Measurements from ENCODE around the gene DHX30. TPM values are rescaled to one million over a fixed set of nuclear protein-coding genes. Genes with fewer than 3 reads are reported as not detected.

DHX30 gene
- total RNA-seq, 1 experiment from 2014 or later = 65.1 TPM

DNA sequence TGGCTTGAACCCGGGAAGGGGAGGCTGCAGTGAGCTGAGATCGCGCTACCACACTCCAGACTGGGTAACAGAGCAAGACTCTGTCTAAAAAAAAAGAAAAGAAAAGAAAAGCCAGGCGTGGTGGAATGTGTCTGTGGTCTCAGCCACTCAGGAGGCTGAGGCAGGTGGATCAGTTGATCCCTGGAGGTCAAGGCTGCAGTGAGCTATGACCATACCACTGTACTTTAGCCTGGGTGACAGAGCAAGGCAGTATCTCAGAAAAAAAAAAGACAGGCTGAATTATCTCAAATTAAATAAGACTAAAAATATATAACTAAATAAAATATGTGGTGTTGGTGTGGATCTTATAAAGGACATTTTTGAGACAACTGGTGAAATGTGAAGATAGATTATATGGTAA lies 41.9 kb upstream of the DHX30 start:
- no peaks in the 10 kb centered on the region for H3K36me3 ChIP-seq (ENCODE audit: control insufficient read depth, insufficient read depth, low read length)
- ChIA-PET CTCF (no interaction called here), POLR2A (no interaction called here)
- no peak overlapping the region for H3K27ac ChIP-seq (ENCODE audit: low read length)
- no peaks in the 10 kb centered on the region for H3K4me1 ChIP-seq (ENCODE audit: control insufficient read depth, insufficient read depth, low read length)
- ATAC-seq (no peak), DNase-seq (ENCODE audit: low read depth, low spot score) (no peak)
- H3K4me3 ChIP-seq (ENCODE audit: low read depth in 2 of 2, low read length in 2 of 2) = no peak overlapping the region
- H3K9me3 ChIP-seq (ENCODE audit: control insufficient read depth, insufficient read depth, low read depth, low read length) = no peaks in the 10 kb centered on the region
- H3K27me3 ChIP-seq (ENCODE audit: control insufficient read depth, insufficient read depth, low read length) = no peaks in the 10 kb centered on the region
- intact Hi-C loops (cut with micrococcal nuclease; ENCODE audit: unreplicated experiment) = no loop called here
- no TSS peak for BruUV-seq (replicated peaks)
- in situ Hi-C loops (cut with HindIII; ENCODE audit: low pct_unique_long_range_greater_than_20kb, low sequenced_read_pairs) = no loop called here
- TF ChIP-seq SIN3A (IDR thresholded peaks at IDR 0.05; ENCODE audit: borderline replicate concordance, insufficient read depth, low read depth, low read length) = no peak
- TF ChIP-seq, protein P1, sequence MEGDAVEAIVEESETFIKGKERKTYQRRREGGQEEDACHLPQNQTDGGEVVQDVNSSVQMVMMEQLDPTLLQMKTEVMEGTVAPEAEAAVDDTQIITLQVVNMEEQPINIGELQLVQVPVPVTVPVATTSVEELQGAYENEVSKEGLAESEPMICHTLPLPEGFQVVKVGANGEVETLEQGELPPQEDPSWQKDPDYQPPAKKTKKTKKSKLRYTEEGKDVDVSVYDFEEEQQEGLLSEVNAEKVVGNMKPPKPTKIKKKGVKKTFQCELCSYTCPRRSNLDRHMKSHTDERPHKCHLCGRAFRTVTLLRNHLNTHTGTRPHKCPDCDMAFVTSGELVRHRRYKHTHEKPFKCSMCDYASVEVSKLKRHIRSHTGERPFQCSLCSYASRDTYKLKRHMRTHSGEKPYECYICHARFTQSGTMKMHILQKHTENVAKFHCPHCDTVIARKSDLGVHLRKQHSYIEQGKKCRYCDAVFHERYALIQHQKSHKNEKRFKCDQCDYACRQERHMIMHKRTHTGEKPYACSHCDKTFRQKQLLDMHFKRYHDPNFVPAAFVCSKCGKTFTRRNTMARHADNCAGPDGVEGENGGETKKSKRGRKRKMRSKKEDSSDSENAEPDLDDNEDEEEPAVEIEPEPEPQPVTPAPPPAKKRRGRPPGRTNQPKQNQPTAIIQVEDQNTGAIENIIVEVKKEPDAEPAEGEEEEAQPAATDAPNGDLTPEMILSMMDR (IDR thresholded peaks at IDR 0.05) = no peak
- TF ChIP-seq TCF7L2 (IDR thresholded peaks at IDR 0.05; ENCODE audit: low read depth, low read length) = no peak
- TF ChIP-seq, protein P2, sequence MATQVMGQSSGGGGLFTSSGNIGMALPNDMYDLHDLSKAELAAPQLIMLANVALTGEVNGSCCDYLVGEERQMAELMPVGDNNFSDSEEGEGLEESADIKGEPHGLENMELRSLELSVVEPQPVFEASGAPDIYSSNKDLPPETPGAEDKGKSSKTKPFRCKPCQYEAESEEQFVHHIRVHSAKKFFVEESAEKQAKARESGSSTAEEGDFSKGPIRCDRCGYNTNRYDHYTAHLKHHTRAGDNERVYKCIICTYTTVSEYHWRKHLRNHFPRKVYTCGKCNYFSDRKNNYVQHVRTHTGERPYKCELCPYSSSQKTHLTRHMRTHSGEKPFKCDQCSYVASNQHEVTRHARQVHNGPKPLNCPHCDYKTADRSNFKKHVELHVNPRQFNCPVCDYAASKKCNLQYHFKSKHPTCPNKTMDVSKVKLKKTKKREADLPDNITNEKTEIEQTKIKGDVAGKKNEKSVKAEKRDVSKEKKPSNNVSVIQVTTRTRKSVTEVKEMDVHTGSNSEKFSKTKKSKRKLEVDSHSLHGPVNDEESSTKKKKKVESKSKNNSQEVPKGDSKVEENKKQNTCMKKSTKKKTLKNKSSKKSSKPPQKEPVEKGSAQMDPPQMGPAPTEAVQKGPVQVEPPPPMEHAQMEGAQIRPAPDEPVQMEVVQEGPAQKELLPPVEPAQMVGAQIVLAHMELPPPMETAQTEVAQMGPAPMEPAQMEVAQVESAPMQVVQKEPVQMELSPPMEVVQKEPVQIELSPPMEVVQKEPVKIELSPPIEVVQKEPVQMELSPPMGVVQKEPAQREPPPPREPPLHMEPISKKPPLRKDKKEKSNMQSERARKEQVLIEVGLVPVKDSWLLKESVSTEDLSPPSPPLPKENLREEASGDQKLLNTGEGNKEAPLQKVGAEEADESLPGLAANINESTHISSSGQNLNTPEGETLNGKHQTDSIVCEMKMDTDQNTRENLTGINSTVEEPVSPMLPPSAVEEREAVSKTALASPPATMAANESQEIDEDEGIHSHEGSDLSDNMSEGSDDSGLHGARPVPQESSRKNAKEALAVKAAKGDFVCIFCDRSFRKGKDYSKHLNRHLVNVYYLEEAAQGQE (IDR thresholded peaks at IDR 0.05; ENCODE audit: insufficient read depth in 1 of 2, low read depth in 2 of 2, low read length in 1 of 2) = no peak

DNA sequence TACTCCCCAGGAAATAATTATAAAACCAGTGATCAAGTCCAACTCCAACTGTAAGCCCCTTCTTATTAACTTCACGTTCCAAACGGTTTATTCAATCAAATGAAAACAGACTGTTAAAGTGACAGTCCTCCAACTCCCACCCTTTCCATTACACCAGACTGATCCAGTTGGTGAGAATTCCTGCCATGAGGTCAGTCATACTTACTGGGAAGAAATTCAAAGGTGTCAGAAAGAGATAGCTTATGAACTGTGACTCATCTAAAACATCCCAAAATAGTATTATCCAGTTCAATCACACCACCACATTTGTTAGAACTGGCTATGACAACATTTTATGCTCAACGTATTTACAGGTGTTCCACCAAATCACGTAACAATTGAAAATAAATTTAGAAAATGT lies 40.7 kb upstream of the DHX30 start:
- no peak for ATAC-seq
- TF ChIP-seq POLR2AphosphoS5 (IDR thresholded peaks at IDR 0.05; ENCODE audit: low read depth, low read length) = no peak
- no peak for TF ChIP-seq SIN3A (IDR thresholded peaks at IDR 0.05; ENCODE audit: borderline replicate concordance, insufficient read depth, low read depth, low read length)
- no peak for TF ChIP-seq TCF7L2 (IDR thresholded peaks at IDR 0.05; ENCODE audit: low read depth, low read length)
- TF ChIP-seq, protein P1 (IDR thresholded peaks at IDR 0.05) = no peak
- TF ChIP-seq, protein P2 (IDR thresholded peaks at IDR 0.05; ENCODE audit: insufficient read depth in 1 of 2, low read depth in 2 of 2, low read length in 1 of 2) = no peak
- no peaks in the 10 kb centered on the region for H3K36me3 ChIP-seq (ENCODE audit: control insufficient read depth, insufficient read depth, low read length)
- H3K27me3 ChIP-seq (ENCODE audit: control insufficient read depth, insufficient read depth, low read length) = no peaks in the 10 kb centered on the region
- H3K9me3 ChIP-seq (ENCODE audit: control insufficient read depth, insufficient read depth, low read depth, low read length) = no peaks in the 10 kb centered on the region
- in situ Hi-C loops (cut with HindIII; ENCODE audit: low pct_unique_long_range_greater_than_20kb, low sequenced_read_pairs) (no loop called here), intact Hi-C loops (cut with micrococcal nuclease; ENCODE audit: unreplicated experiment) (no loop called here)
- no peak overlapping the region for H3K27ac ChIP-seq (ENCODE audit: low read length)
- DNase-seq (ENCODE audit: low read depth, low spot score) = no peak
- POLR2A ChIA-PET = no interaction called here
- no TSS peak for BruUV-seq (replicated peaks)
- H3K4me1 ChIP-seq (ENCODE audit: control insufficient read depth, insufficient read depth, low read length) = no peaks in the 10 kb centered on the region
- H3K4me3 ChIP-seq (ENCODE audit: low read depth in 2 of 2, low read length in 2 of 2) = no peak overlapping the region
- CTCF ChIA-PET = no interaction called here
